Keratinocyte (primary cell): ENCODE results near the gene ZC3H14. TPM values are rescaled to one million over a fixed set of nuclear protein-coding genes. Genes with fewer than 3 reads are reported as not detected.

Experiments
- DNase-seq: peaks from one replicate; pipeline ENCODE4 v3.0.0-alpha.2; 2011; ENCODE audit warnings: low read depth, missing footprints, low spot score
- FAIRE-seq: peaks from 2 replicates; lab custom pipeline; 2011; peaks lifted over from hg19 to GRCh38; lab: Jason Lieb, UNC
- H2AFZ ChIP-seq: 2 replicates; pipeline ENCODE4 v1.6.0; 2012; ENCODE audit warnings: low read length, control low read depth, inconsistent platforms; ENCODE audit not compliant: control insufficient read depth
- H3K27ac ChIP-seq: 2 replicates; pipeline ENCODE4 v1.5.1; 2011; ENCODE audit warnings: low read length; ENCODE audit not compliant: control insufficient read depth, insufficient read depth
- H3K27me3 ChIP-seq: 3 replicates; pipeline ENCODE4 v1.6.0; 2011; ENCODE audit warnings: low read length; ENCODE audit not compliant: control insufficient read depth, insufficient read depth; ENCODE audit errors: extremely low read depth
- H3K36me3 ChIP-seq, 2 experiments: 2 replicates in 1 of 2; 3 replicates in 1 of 2; pipeline ENCODE4 v1.5.1; 2011; ENCODE audit warnings: low read length in 2 of 2, mild to moderate bottlenecking in 1 of 2; ENCODE audit not compliant: control insufficient read depth in 2 of 2, insufficient read depth in 2 of 2; ENCODE audit errors: extremely low read depth in 1 of 2
- H3K4me1 ChIP-seq: 3 replicates; pipeline ENCODE4 v1.5.1; 2011; ENCODE audit warnings: low read length; ENCODE audit not compliant: control insufficient read depth, insufficient read depth; ENCODE audit errors: extremely low read depth
- H3K4me2 ChIP-seq: 3 replicates; pipeline ENCODE4 v1.6.0; 2011; ENCODE audit warnings: low read depth, low read length; ENCODE audit not compliant: control insufficient read depth, insufficient read depth; ENCODE audit errors: extremely low read depth
- H3K4me3 ChIP-seq, 3 experiments: fragments of 200-600 bp in 1 of 3; sonication (generic) in 1 of 3; 2 replicates in 2 of 3; 3 replicates in 1 of 3; pipeline ENCODE4 v1.5.1; 2011 to 2016; ENCODE audit warnings: low read length in 3 of 3, mild to moderate bottlenecking in 3 of 3, control low read depth in 2 of 3, inconsistent platforms in 1 of 3, low read depth in 1 of 3, mixed read lengths in 1 of 3, mixed run types in 1 of 3, moderate library complexity in 1 of 3; ENCODE audit not compliant: control insufficient read depth in 2 of 3, insufficient read depth in 2 of 3; ENCODE audit errors: extremely low read depth in 1 of 3
- H3K79me2 ChIP-seq: 2 replicates; pipeline ENCODE4 v1.6.0; 2012; ENCODE audit warnings: low read length; ENCODE audit not compliant: control insufficient read depth, insufficient read depth
- H3K9ac ChIP-seq: 3 replicates; pipeline ENCODE4 v1.6.0; 2011; ENCODE audit warnings: low read length; ENCODE audit not compliant: control insufficient read depth, insufficient read depth; ENCODE audit errors: extremely low read depth
- H3K9me1 ChIP-seq: 3 replicates; pipeline ENCODE4 v1.6.0; 2011; ENCODE audit warnings: low read length; ENCODE audit not compliant: control insufficient read depth, insufficient read depth; ENCODE audit errors: extremely low read depth
- H3K9me3 ChIP-seq: 2 replicates; pipeline ENCODE4 v1.5.1; 2012; ENCODE audit warnings: low read depth, low read length; ENCODE audit not compliant: control insufficient read depth
- H4K20me1 ChIP-seq: 3 replicates; pipeline ENCODE4 v1.6.0; 2011; ENCODE audit warnings: low read length; ENCODE audit not compliant: control insufficient read depth, insufficient read depth; ENCODE audit errors: extremely low read depth
- EZH2 ChIP-seq: IDR thresholded peaks from one replicate; pipeline ENCODE4 v1.6.1; 2012; ENCODE audit warnings: inconsistent platforms, mild to moderate bottlenecking, low read length, moderate library complexity
- dilution Hi-C: fragments of 300-500 bp; cut with MboI; formaldehyde crosslinking; loops from one replicate; pipeline ENCODE4 v1.7.0; 2020; ENCODE audit warnings: low sequenced_read_pairs; ENCODE audit not compliant: extremely low pct_ligation_motif_present
- polyA plus RNA-seq, 5 experiments: library from polyadenylated mRNA; depleted of rRNA in 3 of 5; stranded (reverse) in 3 of 5; stranded (forward) in 1 of 5; unstranded in 1 of 5; fragments of >200 nt; gene quantifications; 1 replicate in 1 of 5; 2 replicates in 3 of 5; 3 replicates in 1 of 5; pipeline versions ENCODE4 v1.2.1 to v1.2.3, GENCODE V29; 2011 to 2012; ENCODE audit warnings: missing spikeins in 2 of 5, low read depth in 1 of 5, low replicate concordance in 1 of 5
- TF ChIP-seq, protein P1 (sequence below), 3 experiments: IDR thresholded peaks in 1 of 3; conservative IDR thresholded peaks in 1 of 3; optimal IDR thresholded peaks in 1 of 3; 2 replicates in 2 of 3; 3 replicates in 1 of 3; pipeline versions ENCODE3 to v1.5.1; 2011; ENCODE audit warnings: low read length in 3 of 3, mild to moderate bottlenecking in 3 of 3, moderate library complexity in 2 of 3, control low read depth in 1 of 3, inconsistent platforms in 1 of 3; ENCODE audit not compliant: insufficient read depth in 2 of 3; ENCODE audit errors: extremely low read depth in 1 of 3

Gene ZC3H14
- polyA plus RNA-seq, 1 donor (not counting 4 experiments of a cell fraction or from before 2014, with no cell fraction given), result 129 TPM

DNA sequence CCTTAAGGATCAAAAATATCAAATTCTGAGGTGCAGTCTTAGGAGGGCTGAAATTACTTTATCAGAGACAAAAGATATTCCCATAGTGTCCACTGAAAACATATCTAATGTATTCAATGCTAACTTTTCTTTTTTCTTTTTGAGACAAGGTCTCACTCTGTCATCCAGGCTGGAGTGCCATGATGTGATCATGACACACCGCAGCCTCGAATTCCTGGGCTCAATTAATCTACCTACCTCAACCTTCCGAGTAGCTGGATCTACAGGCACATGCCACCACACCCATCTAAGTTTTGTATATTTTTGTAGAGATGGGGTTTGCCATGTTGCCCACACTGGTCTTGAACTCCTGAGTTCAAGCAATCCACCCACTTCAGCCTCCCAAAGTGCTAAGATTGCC, 68.3 kb downstream of the ZC3H14 start:
- Histone ChIP-seq H3K27ac (no peak overlapping the region), H3K4me1 (no peaks in the 10 kb centered on the region), H3K36me3 (no peaks in the 10 kb centered on the region), H3K79me2 (no peaks in the 10 kb centered on the region), H3K4me2 (no peak overlapping the region), H2AFZ (no peak overlapping the region), H3K9me3 (no peaks in the 10 kb centered on the region), H3K27me3 (no peaks in the 10 kb centered on the region), H3K4me3 (no peak overlapping the region), H4K20me1 (no peaks in the 10 kb centered on the region), H3K9me1 (no peaks in the 10 kb centered on the region), H3K9ac (no peak overlapping the region)
- TF ChIP-seq EZH2, result no peak
- TF ChIP-seq, protein P1, sequence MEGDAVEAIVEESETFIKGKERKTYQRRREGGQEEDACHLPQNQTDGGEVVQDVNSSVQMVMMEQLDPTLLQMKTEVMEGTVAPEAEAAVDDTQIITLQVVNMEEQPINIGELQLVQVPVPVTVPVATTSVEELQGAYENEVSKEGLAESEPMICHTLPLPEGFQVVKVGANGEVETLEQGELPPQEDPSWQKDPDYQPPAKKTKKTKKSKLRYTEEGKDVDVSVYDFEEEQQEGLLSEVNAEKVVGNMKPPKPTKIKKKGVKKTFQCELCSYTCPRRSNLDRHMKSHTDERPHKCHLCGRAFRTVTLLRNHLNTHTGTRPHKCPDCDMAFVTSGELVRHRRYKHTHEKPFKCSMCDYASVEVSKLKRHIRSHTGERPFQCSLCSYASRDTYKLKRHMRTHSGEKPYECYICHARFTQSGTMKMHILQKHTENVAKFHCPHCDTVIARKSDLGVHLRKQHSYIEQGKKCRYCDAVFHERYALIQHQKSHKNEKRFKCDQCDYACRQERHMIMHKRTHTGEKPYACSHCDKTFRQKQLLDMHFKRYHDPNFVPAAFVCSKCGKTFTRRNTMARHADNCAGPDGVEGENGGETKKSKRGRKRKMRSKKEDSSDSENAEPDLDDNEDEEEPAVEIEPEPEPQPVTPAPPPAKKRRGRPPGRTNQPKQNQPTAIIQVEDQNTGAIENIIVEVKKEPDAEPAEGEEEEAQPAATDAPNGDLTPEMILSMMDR (optimal IDR thresholded peaks at IDR 0.05 in 1 of 3, IDR thresholded peaks at IDR 0.05 in 1 of 3, conservative IDR thresholded peaks at IDR 0.05 in 1 of 3; ENCODE audit: extremely low read depth in 1 of 3, insufficient read depth in 2 of 3, low read length in 3 of 3), result no peak
- FAIRE-seq, result no peak
- dilution Hi-C loops, result no loop called here
- no peak for DNase-seq

DNA sequence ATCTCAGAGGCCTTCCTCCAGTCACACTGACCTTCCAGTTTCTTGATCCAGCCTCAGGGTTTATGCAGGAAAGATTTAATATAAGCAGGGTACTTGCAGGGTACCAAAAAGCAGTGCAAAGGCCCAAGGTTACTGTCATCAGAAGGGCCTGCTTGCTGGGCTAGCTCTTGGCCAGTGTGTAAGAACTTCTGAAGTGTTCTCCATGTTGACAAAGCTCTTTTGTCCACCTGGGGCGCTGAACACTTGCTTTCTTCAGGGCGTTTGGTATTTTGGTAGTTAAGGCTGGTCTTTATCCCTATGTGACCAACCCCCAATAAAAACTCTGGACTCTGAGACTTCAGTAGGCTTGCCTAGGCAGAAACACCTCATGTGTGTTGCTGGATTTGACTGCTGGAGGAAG, 69.7 kb downstream of the ZC3H14 start:
- TF ChIP-seq EZH2, result no peak
- TF ChIP-seq, protein P1 (optimal IDR thresholded peaks at IDR 0.05 in 1 of 3, IDR thresholded peaks at IDR 0.05 in 1 of 3, conservative IDR thresholded peaks at IDR 0.05 in 1 of 3; ENCODE audit: extremely low read depth in 1 of 3, insufficient read depth in 2 of 3, low read length in 3 of 3), result no peak
- Histone ChIP-seq H4K20me1 (no peaks in the 10 kb centered on the region), H3K36me3 (no peaks in the 10 kb centered on the region), H2AFZ (no peak overlapping the region), H3K4me3 (no peak overlapping the region), H3K4me2 (no peak overlapping the region), H3K27ac (no peak overlapping the region), H3K9me1 (no peaks in the 10 kb centered on the region), H3K79me2 (no peaks in the 10 kb centered on the region), H3K4me1 (no peaks in the 10 kb centered on the region), H3K27me3 (no peaks in the 10 kb centered on the region), H3K9me3 (no peaks in the 10 kb centered on the region), H3K9ac (no peak overlapping the region)
- dilution Hi-C loops, result no loop called here
- DNase-seq (no peak), FAIRE-seq (no peak)
